Testis (tissue), 3 donors: ENCODE data around the gene NEXN. TPM values are rescaled to one million over a fixed set of nuclear protein-coding genes. Genes with fewer than 3 reads are reported as not detected.

Experiments
- DNase-seq: peaks from one replicate; pipeline ENCODE4 v3.0.0-alpha.2; 2019
- H3K27ac ChIP-seq, 2 donors: fragments of 200-600 bp; sonication (generic); one replicate each; pipeline ENCODE4 v1.5.1; 2019
- H3K27me3 ChIP-seq: fragments of 200-600 bp; sonication (generic); one replicate; pipeline ENCODE4 v1.5.1; 2019
- H3K36me3 ChIP-seq: fragments of 200-600 bp; sonication (generic); one replicate; pipeline ENCODE4 v1.5.1; 2017; ENCODE audit warnings: low read depth; ENCODE audit errors: missing control alignments
- H3K4me1 ChIP-seq: fragments of 200-600 bp; sonication (generic); one replicate; pipeline ENCODE4 v1.5.1; 2019
- H3K4me3 ChIP-seq, 2 donors: fragments of 200-600 bp; sonication (generic); one replicate each; pipeline ENCODE4 v1.5.1; 2017 to 2019
- H3K9me3 ChIP-seq: fragments of 200-600 bp; sonication (generic); one replicate; pipeline ENCODE4 v1.5.1; 2017
- POLR2A ChIP-seq: fragments of 450-650 bp; IDR thresholded peaks from one replicate; pipeline ENCODE4 v1.6.1; 2017; ENCODE audit warnings: antibody characterized with exemption, mild to moderate bottlenecking, moderate library complexity
- WGBS, 2 donors: methylation state at CpG; one replicate each; pipeline ENCODE4 v1.1.5; 2018; 5-methylcytosine and 5-hydroxymethylcytosine counted together
- intact Hi-C: fragments of 100-400 bp; cut with DNase I; formaldehyde crosslinking; loops from one replicate; pipeline ENCODE4 v1.15.1; 2023; ENCODE audit warnings: low total_unique reads
- polyA plus RNA-seq: library from polyadenylated mRNA; stranded (reverse); fragments of 350-450 nt; fragmentation: Illumina TruSeq; extraction: RNeasy Lipid Tissue Mini Kit (QIAGEN cat#74804); gene quantifications from one replicate; pipeline ENCODE4 v1.2.3, GENCODE V29; 2014; ENCODE audit warnings: low read depth, low replicate concordance; ENCODE audit not compliant: insufficient read depth
- total RNA-seq, 2 donors: library from RNA; depleted of rRNA; stranded (reverse); fragments of >200 nt; gene quantifications; one replicate each; pipeline ENCODE4 v1.2.3, GENCODE V29; 2016
- TF ChIP-seq, protein P1 (sequence below), 3 experiments: fragments of 450-650 bp in 2 of 3; fragments of 200-600 bp in 1 of 3; sonication (generic) in 1 of 3; IDR thresholded peaks; one replicate each; pipeline ENCODE4 v1.5.1; 2016 to 2019; ENCODE audit warnings: antibody characterized with exemption in 3 of 3, mild to moderate bottlenecking in 2 of 3, moderate library complexity in 1 of 3

NEXN gene
- total and polyA plus RNA-seq, 3 donors from 2014 or later: 2.5 to 10.6 (median 4.6) TPM

DNA sequence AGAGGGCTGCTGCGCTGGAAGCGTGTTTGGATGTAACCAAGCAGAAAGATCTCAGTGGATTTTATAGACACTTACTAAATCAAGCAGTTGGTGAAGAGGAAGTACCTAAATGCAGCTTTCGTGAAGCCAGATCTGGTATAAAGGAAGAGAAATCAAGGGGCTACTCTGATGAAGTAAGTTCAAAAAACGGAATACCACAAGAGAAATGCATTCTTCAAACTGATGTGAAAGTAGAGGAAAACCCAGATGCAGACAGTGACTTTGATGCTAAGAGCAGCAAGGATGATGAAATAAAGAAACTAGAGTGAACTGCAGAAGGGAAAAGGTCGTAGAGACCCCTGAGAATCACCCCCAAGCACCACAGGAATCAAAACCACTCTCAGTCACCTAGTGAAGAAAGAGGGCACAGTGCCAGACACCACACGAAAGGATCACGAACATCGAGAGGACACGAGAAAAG lies 40.8 kb upstream of the NEXN start:
- no peaks in the 10 kb centered on the region for H3K4me1 ChIP-seq
- H3K27ac ChIP-seq: no peak overlapping the region
- no peaks in the 10 kb centered on the region for H3K9me3 ChIP-seq
- DNase-seq: no peak
- H3K4me3 ChIP-seq: no peak overlapping the region
- no peaks in the 10 kb centered on the region for H3K27me3 ChIP-seq
- WGBS, 2 donors: 80 to 86% methylated on average over 9 of the region's 9 CpGs
- H3K36me3 ChIP-seq: no peaks in the 10 kb centered on the region
- TF ChIP-seq POLR2A: no peak
- TF ChIP-seq, protein P1, sequence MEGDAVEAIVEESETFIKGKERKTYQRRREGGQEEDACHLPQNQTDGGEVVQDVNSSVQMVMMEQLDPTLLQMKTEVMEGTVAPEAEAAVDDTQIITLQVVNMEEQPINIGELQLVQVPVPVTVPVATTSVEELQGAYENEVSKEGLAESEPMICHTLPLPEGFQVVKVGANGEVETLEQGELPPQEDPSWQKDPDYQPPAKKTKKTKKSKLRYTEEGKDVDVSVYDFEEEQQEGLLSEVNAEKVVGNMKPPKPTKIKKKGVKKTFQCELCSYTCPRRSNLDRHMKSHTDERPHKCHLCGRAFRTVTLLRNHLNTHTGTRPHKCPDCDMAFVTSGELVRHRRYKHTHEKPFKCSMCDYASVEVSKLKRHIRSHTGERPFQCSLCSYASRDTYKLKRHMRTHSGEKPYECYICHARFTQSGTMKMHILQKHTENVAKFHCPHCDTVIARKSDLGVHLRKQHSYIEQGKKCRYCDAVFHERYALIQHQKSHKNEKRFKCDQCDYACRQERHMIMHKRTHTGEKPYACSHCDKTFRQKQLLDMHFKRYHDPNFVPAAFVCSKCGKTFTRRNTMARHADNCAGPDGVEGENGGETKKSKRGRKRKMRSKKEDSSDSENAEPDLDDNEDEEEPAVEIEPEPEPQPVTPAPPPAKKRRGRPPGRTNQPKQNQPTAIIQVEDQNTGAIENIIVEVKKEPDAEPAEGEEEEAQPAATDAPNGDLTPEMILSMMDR (IDR thresholded peaks at IDR 0.05): no peak
- intact Hi-C loops: no loop called here

DNA sequence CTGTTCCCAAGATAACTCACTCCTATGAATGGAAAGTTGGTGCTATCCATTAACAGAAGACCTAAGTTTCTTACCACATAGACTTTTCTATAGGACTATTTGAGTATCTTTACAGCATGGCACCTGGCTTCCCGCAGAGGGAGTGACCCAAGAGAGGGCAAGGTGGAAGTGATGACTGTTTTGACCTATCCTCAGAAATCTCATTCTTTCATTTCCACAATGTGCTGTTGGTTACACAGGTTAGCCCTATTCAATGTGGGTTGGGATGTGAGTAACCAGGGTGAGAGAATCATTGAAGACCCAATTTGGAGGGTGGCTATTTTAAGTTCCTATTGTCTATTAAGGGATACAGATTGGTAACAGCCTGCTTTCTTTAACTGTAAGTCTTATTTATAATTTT lies 38.3 kb upstream of the NEXN start:
- Histone ChIP-seq H3K9me3 (no peaks in the 10 kb centered on the region), H3K27me3 (no peaks in the 10 kb centered on the region), H3K4me1 (no peaks in the 10 kb centered on the region), H3K27ac (no peak overlapping the region), H3K36me3 (no peaks in the 10 kb centered on the region), H3K4me3 (no peak overlapping the region)
- no peak for TF ChIP-seq POLR2A
- TF ChIP-seq, protein P1 (IDR thresholded peaks at IDR 0.05): no peak
- intact Hi-C loops: no loop called here
- DNase-seq: no peak
- 92 to 98% methylated on average over 1 of the region's 1 CpG for WGBS, 2 donors

DNA sequence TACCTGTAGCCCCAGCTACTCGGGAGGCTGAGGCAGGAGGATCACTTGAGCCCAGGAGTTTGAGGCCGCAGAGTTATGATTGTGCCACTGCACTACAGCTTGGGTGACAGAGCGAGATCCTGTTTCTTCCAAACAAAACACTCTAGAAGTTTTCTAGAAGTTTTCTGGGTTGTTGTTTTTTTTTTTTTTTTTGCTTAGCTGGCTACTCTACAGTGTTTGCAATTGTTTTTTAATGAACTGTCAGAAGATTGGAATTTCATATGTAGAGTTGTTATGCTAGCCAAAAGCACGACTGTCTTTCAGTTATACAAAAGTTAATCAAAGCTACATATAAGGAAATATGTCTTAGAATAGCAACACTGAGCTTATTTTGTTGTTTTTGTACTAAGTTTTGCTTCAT lies 30.9 kb upstream of the NEXN start:
- Histone ChIP-seq H3K27ac (no peak overlapping the region), H3K4me3 (no peak overlapping the region), H3K4me1 (no peaks in the 10 kb centered on the region), H3K27me3 (no peaks in the 10 kb centered on the region), H3K9me3 (no peaks in the 10 kb centered on the region), H3K36me3 (no peaks in the 10 kb centered on the region)
- intact Hi-C loops: no loop called here
- TF ChIP-seq, protein P1 (IDR thresholded peaks at IDR 0.05): no peak
- TF ChIP-seq POLR2A: no peak
- DNase-seq: no peak
- 88 to 91% methylated on average over 4 of the region's 4 CpGs for WGBS, 2 donors

DNA sequence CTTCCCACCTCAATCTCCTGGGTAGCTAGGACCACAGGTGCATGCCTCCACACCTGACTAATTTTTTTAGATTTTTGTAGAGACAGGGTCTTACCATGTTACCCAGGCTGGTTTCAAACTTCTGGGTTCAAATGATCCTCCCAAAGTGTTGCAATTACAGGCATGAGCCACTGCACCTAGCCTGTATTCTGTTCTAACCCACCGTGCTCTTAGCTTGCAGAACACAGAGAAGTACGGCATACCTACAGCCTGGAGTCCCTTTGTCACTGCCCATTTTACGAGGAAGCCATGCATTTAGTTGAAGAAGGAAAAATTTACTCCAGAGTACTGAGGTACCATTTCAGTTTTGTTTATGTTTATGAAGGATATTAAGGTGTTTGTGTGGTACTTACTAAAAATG lies 29.7 kb upstream of the NEXN start:
- H3K27ac ChIP-seq: no peak overlapping the region
- H3K4me3 ChIP-seq: no peak overlapping the region
- no peaks in the 10 kb centered on the region for H3K27me3 ChIP-seq
- no peaks in the 10 kb centered on the region for H3K9me3 ChIP-seq
- no peak for DNase-seq
- TF ChIP-seq, protein P1 (IDR thresholded peaks at IDR 0.05): no peak
- no peak for TF ChIP-seq POLR2A
- intact Hi-C loops: no loop called here
- no peaks in the 10 kb centered on the region for H3K36me3 ChIP-seq
- no peaks in the 10 kb centered on the region for H3K4me1 ChIP-seq
- WGBS, 2 donors: 97% methylated on average over 3 of the region's 3 CpGs

DNA sequence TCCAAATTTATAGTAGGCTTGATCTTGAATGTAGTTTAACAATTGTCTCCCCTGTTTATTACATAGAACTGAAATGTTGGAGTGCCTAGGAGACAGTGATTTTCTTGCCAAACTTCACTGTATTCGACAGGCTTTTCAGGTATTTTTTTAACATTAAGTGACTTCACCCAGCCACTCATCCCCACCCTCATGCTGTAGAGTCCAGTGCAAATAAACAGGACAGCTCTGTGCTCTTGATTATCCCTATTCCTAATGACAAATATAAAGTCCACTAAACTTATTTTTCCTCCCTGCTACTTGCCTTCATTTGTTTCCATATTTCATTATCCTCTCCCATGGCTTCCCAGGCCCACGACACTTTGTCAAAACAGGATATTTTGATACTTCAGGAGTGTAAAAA lies 29.2 kb upstream of the NEXN start:
- intact Hi-C loops: no loop called here
- Histone ChIP-seq H3K9me3 (no peaks in the 10 kb centered on the region), H3K4me1 (no peaks in the 10 kb centered on the region), H3K27ac (no peak overlapping the region), H3K4me3 (no peak overlapping the region), H3K36me3 (no peaks in the 10 kb centered on the region), H3K27me3 (no peaks in the 10 kb centered on the region)
- WGBS, 2 donors: 88 to 92% methylated on average over 2 of the region's 2 CpGs
- no peak for TF ChIP-seq POLR2A
- TF ChIP-seq, protein P1 (IDR thresholded peaks at IDR 0.05): no peak
- DNase-seq: no peak
